WI38 (cell line): Measurements from ENCODE around the gene LAMC3.

Experiments
- H3K4me3 ChIP-seq: 2 replicates; pipeline ENCODE4 v1.5.1; 2011; ENCODE audit warnings: low read depth, mild to moderate bottlenecking, control low read depth, low read length
- TF ChIP-seq, protein P1 (sequence below): IDR thresholded peaks from 2 replicates; pipeline ENCODE4 v1.5.1; 2012; ENCODE audit warnings: low read depth, mild to moderate bottlenecking, control low read depth, low read length

The LAMC3 gene

DNA sequence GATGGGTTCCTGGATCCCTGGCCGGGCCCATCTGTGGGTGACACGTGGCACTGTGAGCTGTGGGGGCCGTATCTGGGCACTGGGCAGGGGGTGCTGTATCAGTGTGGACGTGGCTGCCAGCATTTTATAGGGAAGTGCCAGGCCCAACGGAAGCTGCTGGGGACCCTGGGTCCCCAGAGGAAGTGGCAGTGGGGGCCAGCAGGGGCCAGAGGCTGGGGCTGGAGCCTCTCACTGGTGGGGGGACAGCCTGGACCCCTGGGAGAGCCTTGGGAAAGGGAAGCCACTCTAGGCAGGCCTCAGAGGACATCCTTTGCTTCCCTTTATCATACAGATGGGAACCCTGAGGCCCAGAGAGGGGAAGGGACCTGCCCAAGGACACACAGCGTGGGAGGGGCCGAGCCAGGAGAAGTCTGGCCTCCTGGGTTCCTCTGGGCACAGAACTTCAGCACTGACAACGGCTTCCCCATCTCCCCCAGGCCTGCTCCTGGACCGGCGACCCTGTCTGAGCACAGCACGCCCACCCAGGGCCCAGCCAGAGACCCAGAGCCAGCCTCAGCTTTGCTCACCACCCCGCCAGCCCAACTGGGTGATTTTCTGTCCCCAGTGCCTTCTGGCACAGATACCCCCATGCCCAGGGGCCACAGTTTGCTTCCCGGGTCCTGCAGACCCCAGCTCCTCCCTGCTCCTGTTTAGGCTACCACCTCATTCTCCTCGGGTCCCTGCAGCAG, 15.5 kb upstream of the LAMC3 start:
- TF ChIP-seq, protein P1, sequence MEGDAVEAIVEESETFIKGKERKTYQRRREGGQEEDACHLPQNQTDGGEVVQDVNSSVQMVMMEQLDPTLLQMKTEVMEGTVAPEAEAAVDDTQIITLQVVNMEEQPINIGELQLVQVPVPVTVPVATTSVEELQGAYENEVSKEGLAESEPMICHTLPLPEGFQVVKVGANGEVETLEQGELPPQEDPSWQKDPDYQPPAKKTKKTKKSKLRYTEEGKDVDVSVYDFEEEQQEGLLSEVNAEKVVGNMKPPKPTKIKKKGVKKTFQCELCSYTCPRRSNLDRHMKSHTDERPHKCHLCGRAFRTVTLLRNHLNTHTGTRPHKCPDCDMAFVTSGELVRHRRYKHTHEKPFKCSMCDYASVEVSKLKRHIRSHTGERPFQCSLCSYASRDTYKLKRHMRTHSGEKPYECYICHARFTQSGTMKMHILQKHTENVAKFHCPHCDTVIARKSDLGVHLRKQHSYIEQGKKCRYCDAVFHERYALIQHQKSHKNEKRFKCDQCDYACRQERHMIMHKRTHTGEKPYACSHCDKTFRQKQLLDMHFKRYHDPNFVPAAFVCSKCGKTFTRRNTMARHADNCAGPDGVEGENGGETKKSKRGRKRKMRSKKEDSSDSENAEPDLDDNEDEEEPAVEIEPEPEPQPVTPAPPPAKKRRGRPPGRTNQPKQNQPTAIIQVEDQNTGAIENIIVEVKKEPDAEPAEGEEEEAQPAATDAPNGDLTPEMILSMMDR: no peak

DNA sequence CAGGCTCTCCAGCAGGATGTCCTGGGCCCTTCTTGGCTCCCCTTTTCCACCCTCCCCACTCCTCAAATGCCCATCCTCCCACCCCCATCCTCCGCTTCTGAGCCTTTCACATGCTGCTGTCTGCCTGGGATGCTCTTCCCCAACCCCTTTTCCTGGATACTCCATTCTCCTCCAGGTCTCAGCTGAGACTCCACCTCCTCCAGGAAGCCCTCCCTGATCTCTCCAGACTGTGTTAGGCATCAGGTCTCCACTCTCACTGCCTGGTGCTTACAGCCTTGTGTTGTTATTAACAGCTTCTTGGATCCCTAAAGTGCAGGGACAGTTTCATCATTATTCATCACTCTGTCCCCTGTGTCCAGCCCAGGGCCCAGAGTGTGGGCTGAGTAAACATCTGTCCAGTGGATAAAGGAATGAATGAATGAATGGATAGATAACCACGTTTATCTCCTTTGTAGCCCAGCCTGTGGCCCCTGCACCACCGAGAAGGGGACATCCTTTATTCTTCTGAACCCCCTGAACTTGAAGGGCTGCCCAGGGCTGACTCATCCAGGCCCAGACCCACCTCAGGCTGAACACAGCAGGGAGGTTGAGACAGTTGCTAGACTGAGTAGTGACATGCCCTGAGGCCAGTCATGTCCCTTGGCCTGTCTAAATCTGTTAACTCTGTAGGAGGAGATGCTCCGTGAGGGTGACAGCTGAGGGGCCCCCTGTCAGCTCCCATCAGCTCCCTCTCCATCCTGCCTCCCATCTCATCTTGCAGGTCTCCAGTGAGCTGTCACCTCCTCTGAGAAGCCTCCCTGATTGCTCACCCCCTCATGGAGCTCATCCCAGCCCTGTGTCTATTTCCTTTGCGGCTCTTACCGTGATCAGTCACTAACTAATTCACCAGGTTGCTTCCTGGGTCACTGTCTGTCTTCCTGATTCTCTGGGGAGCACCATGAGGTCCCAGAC, 14.6 kb upstream of the LAMC3 start:
- TF ChIP-seq, protein P1: no peak
- H3K4me3 ChIP-seq: no peak overlapping the region

More for the DNA sequence above, 15.5 kb upstream of the LAMC3 start:
- no peak overlapping the region for H3K4me3 ChIP-seq

DNA sequence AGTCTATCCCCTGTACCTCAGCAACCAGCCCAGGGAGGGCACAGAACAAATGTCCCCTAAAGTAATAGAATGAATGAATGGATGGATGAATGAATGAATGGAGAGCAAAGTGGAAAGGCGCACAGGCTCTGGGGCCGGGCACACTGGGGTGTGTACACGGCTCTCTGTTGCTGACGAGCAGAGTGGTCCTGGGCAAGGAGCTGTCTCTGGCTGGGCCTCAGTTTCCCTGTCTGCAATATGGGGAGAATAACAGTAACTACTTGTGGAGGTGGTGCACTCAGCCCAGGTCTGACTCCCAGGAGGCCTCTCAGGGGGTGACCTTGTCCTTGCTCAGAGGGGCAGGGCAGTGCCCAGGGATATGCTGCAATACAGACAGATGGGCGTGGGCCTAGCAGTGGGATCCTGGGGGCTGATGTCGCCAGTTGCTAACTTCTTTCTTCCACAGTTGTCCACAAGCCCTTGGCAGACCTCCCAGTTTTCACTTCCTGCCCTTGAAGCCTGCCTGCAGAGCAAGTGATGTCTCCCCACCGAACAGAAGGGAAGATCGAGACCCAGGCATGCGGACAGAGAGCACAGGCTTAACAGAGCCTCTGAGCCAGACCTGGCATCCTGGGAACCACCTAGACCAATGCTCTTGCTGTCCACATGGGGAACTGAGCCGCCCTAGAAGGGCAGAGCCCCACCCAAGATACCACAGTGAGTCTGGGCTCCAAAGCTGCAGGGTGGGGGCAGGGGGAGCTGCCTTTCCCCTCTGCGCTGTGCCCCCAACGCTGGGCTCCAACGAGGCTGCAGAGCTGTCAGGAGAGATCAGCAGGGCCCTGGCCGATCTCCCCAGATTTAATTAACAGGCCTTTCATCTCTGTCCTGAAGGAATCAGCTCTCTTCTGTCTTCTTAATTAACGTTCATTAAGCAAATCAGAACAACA, 13.6 kb upstream of the LAMC3 start:
- TF ChIP-seq, protein P1: no peak
- H3K4me3 ChIP-seq: no peak overlapping the region

DNA sequence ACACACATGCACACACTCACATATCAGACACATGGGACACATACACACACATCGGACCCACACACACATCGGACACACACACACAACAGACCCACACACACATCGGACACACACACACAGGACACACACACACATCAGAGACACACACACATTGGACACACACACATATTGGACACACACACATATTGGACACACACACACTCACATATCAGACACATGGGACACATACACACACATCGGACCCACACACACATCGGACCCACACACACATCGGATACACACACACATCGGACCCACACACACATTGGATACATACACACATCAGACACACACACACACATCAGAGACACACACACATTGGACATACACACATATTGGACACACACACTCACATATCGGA, 12.8 kb upstream of the LAMC3 start:
- H3K4me3 ChIP-seq: no peak overlapping the region
- TF ChIP-seq, protein P1: no peak

DNA sequence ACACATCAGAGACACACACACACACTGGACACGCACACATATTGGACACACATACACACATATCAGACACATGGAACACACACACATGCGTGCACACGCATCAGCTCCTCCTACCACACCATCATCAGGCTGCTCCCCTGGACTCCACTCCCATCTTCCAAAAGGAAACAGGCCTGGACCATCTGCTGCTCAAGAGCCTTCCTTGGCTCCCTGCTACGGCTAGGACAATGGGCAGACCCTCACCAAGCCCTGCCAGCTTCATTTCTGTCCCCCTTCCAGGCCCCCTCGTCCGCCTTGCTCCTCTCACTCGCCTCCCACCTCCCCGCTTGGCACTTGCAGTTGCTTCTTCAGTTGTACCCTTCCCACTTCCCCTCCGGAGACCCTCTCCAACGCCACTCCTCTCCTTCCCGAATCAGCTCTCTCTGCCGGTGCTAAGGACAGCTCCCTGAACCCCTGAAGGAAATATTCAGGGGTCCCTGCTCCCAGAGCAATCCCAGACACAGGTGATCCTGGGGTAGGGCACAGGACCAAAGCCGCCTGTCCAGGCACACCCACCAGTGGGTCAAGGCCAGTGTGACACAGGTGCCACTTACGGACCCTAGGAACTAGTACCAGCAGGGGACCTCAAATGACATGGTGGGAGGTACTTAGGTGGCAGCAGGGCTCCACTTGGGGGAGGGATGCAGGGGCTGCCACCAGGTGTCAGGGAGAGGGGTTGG, 12.1 kb upstream of the LAMC3 start:
- H3K4me3 ChIP-seq: no peak overlapping the region
- TF ChIP-seq, protein P1: no peak

DNA sequence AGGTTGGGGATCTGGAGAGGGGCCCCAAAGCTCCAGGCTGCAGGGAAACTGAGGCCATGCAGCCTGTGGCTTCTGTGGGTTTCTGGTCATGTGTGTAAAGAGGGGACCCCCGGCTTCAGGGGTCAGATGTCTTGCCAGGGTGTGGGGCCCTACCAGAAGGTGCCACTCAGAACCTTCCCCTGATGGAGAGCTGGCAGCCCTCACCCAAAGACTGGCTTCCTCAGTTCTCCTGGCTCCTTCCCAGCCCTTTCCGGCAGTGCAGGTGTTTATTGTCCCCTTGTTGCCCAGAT, 11.6 kb upstream of the LAMC3 start:
- no peak overlapping the region for H3K4me3 ChIP-seq
- TF ChIP-seq, protein P1: no peak
